SU-DHL-6 (cell line): ENCODE measurements around the gene RGS3.

Experiments used
- H2AFZ ChIP-seq: fragments of 200-600 bp; sonication (generic); 2 replicates; pipeline ENCODE4 v1.6.1; 2014; ENCODE audit warnings: low read depth, mild to moderate bottlenecking, moderate library complexity, mixed read lengths, antibody characterized with exemption, low read length; ENCODE audit not compliant: severe bottlenecking
- H3F3A ChIP-seq: fragments of 200-600 bp; shearing (Covaris generic); 2 replicates; pipeline ENCODE4 v1.6.0; 2016; ENCODE audit warnings: antibody characterized with exemption, mild to moderate bottlenecking; ENCODE audit not compliant: insufficient read depth
- H3K27ac ChIP-seq: fragments of 200-600 bp; sonication (generic); 2 replicates; pipeline ENCODE4 v1.5.1; 2016; ENCODE audit warnings: low read depth, mild to moderate bottlenecking, low read length, moderate library complexity, mixed read lengths
- H3K27me3 ChIP-seq: fragments of 200-600 bp; sonication (generic), shearing (Covaris generic); 2 replicates; pipeline ENCODE4 v1.6.0; 2014; ENCODE audit warnings: mild to moderate bottlenecking, low read length
- H3K36me3 ChIP-seq: fragments of 200-600 bp; sonication (generic); 2 replicates; pipeline ENCODE4 v1.6.1; 2014; ENCODE audit warnings: mild to moderate bottlenecking, low read length, mixed read lengths
- H3K4me2 ChIP-seq: fragments of 300-600, 200-600 bp; shearing (Covaris generic), sonication (generic); 2 replicates; pipeline ENCODE4 v1.6.0; 2014; ENCODE audit warnings: low read length, low read depth, mild to moderate bottlenecking; ENCODE audit not compliant: poor library complexity, severe bottlenecking
- H3K4me3 ChIP-seq: fragments of 200-600 bp; sonication (generic); 2 replicates; pipeline ENCODE4 v1.5.1; 2014; ENCODE audit warnings: antibody characterized with exemption, low read length, mild to moderate bottlenecking, mixed read lengths; ENCODE audit not compliant: insufficient read depth, poor library complexity, severe bottlenecking
- H3K79me2 ChIP-seq: fragments of 200-600 bp; sonication (generic); 2 replicates; pipeline ENCODE4 v1.6.1; 2014; ENCODE audit warnings: mild to moderate bottlenecking, low read length, moderate library complexity; ENCODE audit not compliant: insufficient read depth
- H3K9ac ChIP-seq: fragments of 200-600 bp; sonication (generic); 2 replicates; pipeline ENCODE4 v1.7.0; 2014; ENCODE audit warnings: mild to moderate bottlenecking, low read length
- H3K9me2 ChIP-seq: fragments of 200-600 bp; sonication (generic); replicated peaks from 2 replicates; pipeline ENCODE4 v1.6.1; 2014; ENCODE audit warnings: low read length; ENCODE audit not compliant: insufficient read depth
- H3K9me3 ChIP-seq: fragments of 200-600 bp; sonication (generic); 2 replicates; pipeline ENCODE4 v1.6.1; 2014; ENCODE audit warnings: low read length, mixed read lengths; ENCODE audit not compliant: insufficient read depth
- H4K20me1 ChIP-seq: fragments of 200-600 bp; sonication (generic); 2 replicates; pipeline ENCODE4 v1.6.1; 2014; ENCODE audit warnings: low read depth, mild to moderate bottlenecking, antibody characterized with exemption, low read length, moderate library complexity, mixed read lengths
- CTCF ChIP-seq: fragments of 200-600 bp; sonication (generic); IDR thresholded peaks from one replicate; pipeline ENCODE4 v1.5.1; 2017; ENCODE audit warnings: antibody characterized with exemption, mild to moderate bottlenecking, low read length, moderate library complexity; ENCODE audit not compliant: insufficient read depth, poor library complexity, severe bottlenecking
- EZH2phosphoT487 ChIP-seq: fragments of 200-600 bp; sonication (generic), shearing (Covaris generic); conservative IDR thresholded peaks from 2 replicates; pipeline ENCODE4 v1.6.1; 2018; ENCODE audit warnings: mild to moderate bottlenecking, antibody characterized with exemption, low read length, moderate library complexity, mixed read lengths

Gene RGS3

GRCh38 chr9:113582698-113583200, 119.2 kb downstream of the RGS3 start:
- Histone ChIP-seq H3K4me2 (peak overlapping the region; percentile 81), H3K36me3 (peaks cover 12% of the 10 kb centered on the region; the same call in 1 of the 2 replicates), H4K20me1 (peaks cover 6% of the 10 kb centered on the region; the same call in 1 of the 2 replicates), H3K4me3 (peak overlapping the region; percentile 6), H3K9me3 (no peaks in the 10 kb centered on the region), H3K27me3 (no peaks in the 10 kb centered on the region), H3K79me2 (0 out of 2 replicates have a peak, but pooled peaks cover 5% of the 10 kb centered on the region), H2AFZ (no peak overlapping the region), H3K9ac (peak overlapping the region; percentile 18; the same call in 1 of the 2 replicates), H3K27ac (no peak overlapping the region), H3F3A (peaks cover 23% of the 10 kb centered on the region), H3K9me2 (no peaks in the 10 kb centered on the region)
- TF ChIP-seq CTCF (no peak), EZH2phosphoT487 (no peak)

- Histone ChIP-seq H3K27me3 (no peaks in the 10 kb centered on the region), H3K27ac (no peak overlapping the region), H3K36me3 (peaks cover 12% of the 10 kb centered on the region; the same call in 1 of the 2 replicates), H3K9me2 (no peaks in the 10 kb centered on the region), H2AFZ (no peak overlapping the region), H3K9me3 (no peaks in the 10 kb centered on the region), H3K4me3 (no peak overlapping the region), H3F3A (peaks cover 23% of the 10 kb centered on the region), H3K9ac (no peak overlapping the region), H3K4me2 (no peak overlapping the region), H3K79me2 (0 out of 2 replicates have a peak, but pooled peaks cover 5% of the 10 kb centered on the region), H4K20me1 (peaks cover 6% of the 10 kb centered on the region; the same call in 1 of the 2 replicates)
- TF ChIP-seq CTCF (no peak), EZH2phosphoT487 (no peak)
Observed at GRCh38 chr9:113583511-113584427, 120.2 kb downstream of the RGS3 start.

DNA sequence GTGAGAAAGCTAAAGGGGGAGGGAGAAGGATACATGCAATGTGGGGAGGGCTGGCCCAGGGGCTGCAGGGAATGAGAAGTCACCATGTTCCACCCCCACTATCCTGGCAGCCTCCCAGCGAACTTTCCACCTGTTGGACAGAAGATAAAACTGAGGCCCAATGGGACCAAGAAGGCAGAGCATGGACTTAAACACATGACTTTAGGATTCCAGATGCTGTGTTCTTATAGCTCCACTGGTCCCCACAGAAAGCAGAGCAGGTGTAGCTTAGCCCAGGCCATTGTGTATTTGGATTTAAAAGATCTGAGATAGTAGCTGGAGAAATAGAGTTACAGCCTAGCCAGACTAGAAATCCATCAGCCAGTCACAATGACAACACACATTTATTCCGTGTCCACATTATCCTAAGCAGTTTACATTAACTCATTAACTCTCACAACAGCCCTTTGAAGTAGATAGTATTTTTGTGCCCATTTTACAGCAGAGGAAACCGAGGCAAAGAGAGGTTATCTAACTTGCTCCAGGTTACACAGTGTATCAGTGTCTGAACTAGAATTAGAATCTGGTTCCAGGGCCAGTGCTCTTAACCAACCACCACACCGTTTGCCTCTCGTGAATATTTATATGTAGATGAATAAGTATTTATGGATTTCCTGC, 121.0 kb downstream of the RGS3 start:
- no peaks in the 10 kb centered on the region for H3K27me3 ChIP-seq
- H3K36me3 ChIP-seq = peaks cover 12% of the 10 kb centered on the region; the same call in 1 of the 2 replicates
- no peaks in the 10 kb centered on the region for H3K9me2 ChIP-seq
- TF ChIP-seq CTCF (no peak), EZH2phosphoT487 (no peak)
- 0 out of 2 replicates have a peak, but pooled peaks cover 5% of the 10 kb centered on the region for H3K79me2 ChIP-seq
- H3F3A ChIP-seq = peaks cover 17% of the 10 kb centered on the region
- no peak overlapping the region for H3K4me2 ChIP-seq
- H3K9ac ChIP-seq = no peak overlapping the region
- no peak overlapping the region for H3K27ac ChIP-seq
- no peaks in the 10 kb centered on the region for H3K9me3 ChIP-seq
- H3K4me3 ChIP-seq = no peak overlapping the region
- no peak overlapping the region for H2AFZ ChIP-seq
- peaks cover 6% of the 10 kb centered on the region; the same call in 1 of the 2 replicates for H4K20me1 ChIP-seq
